Adipocyte (in vitro differentiated cells): ENCODE results near the gene GPRC5D.

Source experiments
- DNase-seq: peaks from one replicate; pipeline ENCODE4 v3.0.0-alpha.2; 2015; ENCODE audit warnings: low read depth
- H3K27me3 ChIP-seq: replicated peaks from 2 replicates; pipeline ENCODE4 v1.7.0; 2013; ENCODE audit warnings: mild to moderate bottlenecking, low read length, moderate library complexity; ENCODE audit not compliant: control insufficient read depth, insufficient read depth
- H3K36me3 ChIP-seq: 2 replicates; pipeline ENCODE4 v1.7.0; 2013; ENCODE audit warnings: low read length, mild to moderate bottlenecking, moderate library complexity; ENCODE audit not compliant: control insufficient read depth, insufficient read depth, severe bottlenecking
- H3K4me1 ChIP-seq: 2 replicates; pipeline ENCODE4 v1.7.0; 2013; ENCODE audit warnings: mild to moderate bottlenecking, low read length, moderate library complexity; ENCODE audit not compliant: control insufficient read depth, insufficient read depth
- H3K4me3 ChIP-seq: 2 replicates; pipeline ENCODE4 v1.7.0; 2013; ENCODE audit warnings: mild to moderate bottlenecking, low read length, moderate library complexity
- H3K9ac ChIP-seq: 2 replicates; pipeline ENCODE4 v1.7.0; 2013; ENCODE audit warnings: mild to moderate bottlenecking, low read length, moderate library complexity
- H3K9me3 ChIP-seq: 2 replicates; pipeline ENCODE4 v1.7.0; 2013; ENCODE audit warnings: mild to moderate bottlenecking, low read length, moderate library complexity; ENCODE audit not compliant: control insufficient read depth

The GPRC5D gene

DNA sequence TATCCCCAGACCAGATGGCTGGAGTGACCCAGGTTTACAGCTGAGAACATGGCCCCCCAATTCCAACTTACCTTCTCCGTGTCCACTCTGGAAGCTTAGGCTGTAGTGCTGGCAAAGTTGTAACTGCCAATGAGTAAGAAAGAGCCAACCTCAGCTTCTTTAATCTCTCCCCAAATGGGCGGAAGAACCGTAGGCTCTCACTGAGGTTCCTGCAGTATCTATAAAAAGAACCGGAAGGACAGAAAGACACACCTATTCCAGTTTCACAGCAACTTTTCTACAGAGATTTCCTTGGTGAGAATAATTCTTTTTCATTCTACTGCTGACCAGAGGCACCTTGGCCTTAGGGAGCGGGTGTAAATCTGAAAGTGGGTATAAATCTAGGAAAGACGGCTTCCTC lies at the start of gene GPRC5D:
Gene GPRC5D (minus strand): TSS at position 135 of the 400 bp plus-strand sequence. CDS start 1,786 bp downstream, outside the sequence.
- Histone ChIP-seq H3K36me3 (no peaks in the 10 kb centered on the region), H3K4me1 (peaks cover 6% of the 10 kb centered on the region), H3K4me3 (no peak within 1 kb of the TSS), H3K9me3 (no peaks in the 10 kb centered on the region), H3K27me3 (no peaks in the 10 kb centered on the region), H3K9ac (no peak within 1 kb of the TSS)
- DNase-seq = no peak

DNA sequence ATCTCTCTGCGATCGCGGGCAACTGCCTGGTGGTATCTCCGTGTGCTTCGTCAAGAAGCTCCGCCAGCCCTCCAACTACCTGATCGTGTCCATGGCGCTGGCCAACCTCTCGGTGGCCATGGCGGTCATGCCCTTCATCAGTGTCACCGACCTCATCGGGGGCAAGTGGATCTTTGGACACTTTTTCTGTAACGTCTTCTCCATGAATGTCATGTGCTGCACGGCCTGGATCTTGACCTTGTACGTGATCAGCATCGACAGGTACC lies 49.7 kb upstream of the GPRC5D start:
- H3K4me3 ChIP-seq = peak overlapping the region; percentile 80
- no peaks in the 10 kb centered on the region for H3K9me3 ChIP-seq
- peak overlapping the region; percentile 92 for H3K9ac ChIP-seq
- peaks cover 49% of the 10 kb centered on the region for H3K4me1 ChIP-seq
- DNase-seq = no peak
- no peaks in the 10 kb centered on the region for H3K36me3 ChIP-seq
- no peaks in the 10 kb centered on the region for H3K27me3 ChIP-seq

- Histone ChIP-seq H3K4me1 (peaks cover 51% of the 10 kb centered on the region), H3K9ac (peak overlapping the region; percentile 92)
These were observed 49.2 kb upstream of the GPRC5D start for GRCh38 chr12:13000925-13001774.

GRCh38 chr12:13000616-13000924 lies 48.6 kb upstream of the GPRC5D start:
- peaks cover 51% of the 10 kb centered on the region for H3K4me1 ChIP-seq
- peak overlapping the region; percentile 80 for H3K4me3 ChIP-seq
- peak; percentile 59 for DNase-seq
- no peaks in the 10 kb centered on the region for H3K36me3 ChIP-seq
- no peaks in the 10 kb centered on the region for H3K9me3 ChIP-seq
- H3K27me3 ChIP-seq = no peaks in the 10 kb centered on the region
- peak overlapping the region; percentile 92 for H3K9ac ChIP-seq

More at GRCh38 chr12:13000925-13001774, 49.2 kb upstream of the GPRC5D start:
- H3K4me3 ChIP-seq = peak overlapping the region; percentile 80
- DNase-seq = peak; percentile 80
- no peaks in the 10 kb centered on the region for H3K9me3 ChIP-seq
- no peaks in the 10 kb centered on the region for H3K36me3 ChIP-seq
- no peaks in the 10 kb centered on the region for H3K27me3 ChIP-seq

DNA sequence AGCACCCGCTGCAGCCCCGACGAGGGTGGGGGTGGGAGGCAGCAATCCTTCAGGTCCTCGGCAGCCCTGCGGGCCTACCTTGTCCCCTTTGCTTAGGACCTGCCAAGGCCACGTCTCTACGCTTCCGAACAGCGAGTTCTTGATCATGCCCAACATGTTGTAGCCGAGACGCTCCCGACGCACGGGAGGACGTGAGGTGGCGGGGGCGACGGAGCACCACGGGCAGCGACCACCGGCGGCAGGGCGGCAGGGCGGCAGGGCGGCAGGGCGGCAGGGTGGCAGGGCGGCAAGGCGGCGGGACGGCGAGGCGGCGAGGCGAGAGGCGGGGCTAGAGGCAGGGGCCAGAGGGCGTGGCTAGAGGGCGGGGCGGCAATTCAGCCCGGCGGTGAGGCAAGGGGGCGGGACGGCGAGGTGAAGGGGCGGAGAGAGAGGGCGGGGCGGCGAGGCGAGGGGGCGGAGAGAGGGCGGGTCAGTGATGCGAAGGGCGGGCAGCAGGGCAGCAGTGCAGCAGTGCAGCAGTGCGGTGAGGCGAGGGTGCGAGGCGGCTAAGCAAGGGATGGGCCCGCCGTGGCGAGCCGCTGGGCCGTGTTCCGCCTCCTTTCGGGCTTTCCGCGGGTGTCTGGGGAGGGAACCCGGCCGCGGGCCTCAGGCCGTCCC lies 48.1 kb upstream of the GPRC5D start, which contains the start of gene HEBP1:
Gene HEBP1 (minus strand): TSS at position 307 of the 657 bp plus-strand sequence. CDS start 151 bp downstream, at position 156.
- Histone ChIP-seq H3K27me3 (no peaks in the 10 kb centered on the region), H3K4me1 (peaks cover 51% of the 10 kb centered on the region), H3K9me3 (no peaks in the 10 kb centered on the region), H3K4me3 (peak within 1 kb of the TSS; percentile 99), H3K36me3 (no peaks in the 10 kb centered on the region), H3K9ac (peak within 1 kb of the TSS; percentile 98)
- peak; percentile 98 for DNase-seq

GRCh38 chr12:12999271-12999958 lies 47.4 kb upstream of the GPRC5D start:
- peaks cover 45% of the 10 kb centered on the region for H3K4me1 ChIP-seq
- H3K36me3 ChIP-seq = no peaks in the 10 kb centered on the region
- DNase-seq = peak; percentile 37
- no peaks in the 10 kb centered on the region for H3K9me3 ChIP-seq
- H3K4me3 ChIP-seq = peak overlapping the region; percentile 99
- peak overlapping the region; percentile 98 for H3K9ac ChIP-seq
- H3K27me3 ChIP-seq = no peaks in the 10 kb centered on the region

DNA sequence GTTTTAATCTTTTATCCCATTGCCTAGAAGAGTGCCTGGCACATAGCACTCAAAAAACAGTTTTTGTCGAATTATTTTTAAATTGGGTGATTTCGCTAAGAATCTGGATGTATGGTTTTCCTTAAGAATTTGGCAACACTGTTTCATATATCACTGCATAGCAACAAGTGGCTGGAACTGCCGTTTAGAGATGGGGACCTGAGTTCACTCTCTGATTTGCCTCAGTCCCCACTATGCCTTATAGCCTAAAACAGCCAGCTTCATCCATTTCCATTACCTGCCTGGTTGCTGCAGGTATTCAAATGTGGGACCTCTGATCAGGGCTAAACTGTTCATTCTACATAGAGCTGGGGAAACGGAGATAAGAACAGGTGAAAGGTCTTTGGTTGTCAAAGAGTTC lies 46.3 kb upstream of the GPRC5D start:
- Histone ChIP-seq H3K4me3 (peak overlapping the region; percentile 99), H3K4me1 (peaks cover 45% of the 10 kb centered on the region), H3K9ac (peak overlapping the region; percentile 98), H3K27me3 (no peaks in the 10 kb centered on the region), H3K36me3 (no peaks in the 10 kb centered on the region), H3K9me3 (no peaks in the 10 kb centered on the region)
- no peak for DNase-seq

GRCh38 chr12:12997734-12998133 lies 45.8 kb upstream of the GPRC5D start:
- Histone ChIP-seq H3K9ac (no peak overlapping the region), H3K27me3 (no peaks in the 10 kb centered on the region), H3K4me3 (peak overlapping the region; percentile 99), H3K4me1 (peaks cover 43% of the 10 kb centered on the region), H3K36me3 (no peaks in the 10 kb centered on the region), H3K9me3 (no peaks in the 10 kb centered on the region)
- no peak for DNase-seq

- Histone ChIP-seq H3K4me3 (peak overlapping the region; percentile 99), H3K9ac (no peak overlapping the region), H3K4me1 (peaks cover 43% of the 10 kb centered on the region), H3K9me3 (no peaks in the 10 kb centered on the region), H3K36me3 (no peaks in the 10 kb centered on the region), H3K27me3 (no peaks in the 10 kb centered on the region)
- DNase-seq = no peak
These were observed 45.2 kb upstream of the GPRC5D start for GRCh38 chr12:12997156-12997555.

DNA sequence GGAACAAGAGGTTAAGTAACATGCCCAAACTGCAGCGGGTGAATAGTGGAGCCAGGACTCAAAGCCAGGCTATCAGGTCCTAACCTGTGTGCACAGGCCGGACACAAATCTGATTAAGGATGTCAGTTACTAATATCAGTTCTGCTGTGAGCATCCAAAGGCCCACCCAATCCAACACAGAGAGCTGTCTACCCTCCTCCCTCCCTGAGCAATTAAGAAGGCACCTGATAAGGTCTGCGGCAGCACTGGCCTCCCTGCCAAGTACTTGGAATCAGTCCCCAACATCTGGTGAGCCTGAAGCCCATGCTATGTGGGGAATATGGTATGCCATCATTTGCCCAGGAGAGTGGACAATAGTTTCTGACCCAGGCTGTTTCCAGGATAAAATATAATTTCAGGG lies 44.2 kb upstream of the GPRC5D start:
- H3K4me1 ChIP-seq = peaks cover 43% of the 10 kb centered on the region
- H3K9me3 ChIP-seq = no peaks in the 10 kb centered on the region
- DNase-seq = no peak
- no peaks in the 10 kb centered on the region for H3K27me3 ChIP-seq
- no peak overlapping the region for H3K4me3 ChIP-seq
- H3K36me3 ChIP-seq = no peaks in the 10 kb centered on the region
- no peak overlapping the region for H3K9ac ChIP-seq

DNA sequence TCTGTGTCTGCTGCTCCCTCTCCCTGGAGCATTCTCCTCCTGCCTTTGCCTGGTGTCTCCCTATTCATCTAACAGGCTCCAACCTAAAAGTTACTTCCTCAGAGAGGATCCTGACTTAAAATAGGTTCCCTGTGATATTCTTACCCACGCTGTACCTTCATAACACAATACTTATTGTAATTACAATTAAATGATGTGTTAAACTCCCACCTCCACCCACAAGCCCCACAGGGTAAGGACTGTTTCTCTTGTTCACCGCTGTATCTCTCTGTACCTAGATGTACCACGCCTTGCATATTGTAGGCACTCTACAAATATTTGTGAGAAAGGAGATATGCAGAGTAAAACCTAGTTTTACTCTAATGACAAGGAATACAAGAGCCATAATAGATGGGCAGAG lies 43.1 kb upstream of the GPRC5D start:
- Histone ChIP-seq H3K27me3 (no peaks in the 10 kb centered on the region), H3K9me3 (no peaks in the 10 kb centered on the region), H3K4me1 (peaks cover 43% of the 10 kb centered on the region), H3K4me3 (no peak overlapping the region), H3K9ac (no peak overlapping the region), H3K36me3 (no peaks in the 10 kb centered on the region)
- DNase-seq = no peak
